ENCODE data around the gene SOHLH1.

SOHLH1 gene

GRCh38 chr9:135657416-135657815, 41.9 kb downstream of the SOHLH1 start:
- no peak for TF ChIP-seq GATA2 (IDR thresholded peaks at IDR 0.05; ENCODE audit: low read depth, low read length)
- TF ChIP-seq GATA3 (IDR thresholded peaks at IDR 0.05; ENCODE audit: low read depth, low read length), result no peak

GRCh38 chr9:135655317-135655716, 44.0 kb downstream of the SOHLH1 start:
- no peak for TF ChIP-seq GATA2 (IDR thresholded peaks at IDR 0.05; ENCODE audit: low read depth, low read length)
- TF ChIP-seq GATA3 (IDR thresholded peaks at IDR 0.05; ENCODE audit: low read depth, low read length), result no peak

GRCh38 chr9:135650408-135650807, 48.9 kb downstream of the SOHLH1 start:
- no peak for TF ChIP-seq GATA2 (IDR thresholded peaks at IDR 0.05; ENCODE audit: low read depth, low read length)
- TF ChIP-seq GATA3 (IDR thresholded peaks at IDR 0.05; ENCODE audit: low read depth, low read length), result no peak

GRCh38 chr9:135649508-135649907, 49.8 kb downstream of the SOHLH1 start:
- TF ChIP-seq GATA3 (IDR thresholded peaks at IDR 0.05; ENCODE audit: low read depth, low read length) (no peak), GATA2 (IDR thresholded peaks at IDR 0.05; ENCODE audit: low read depth, low read length) (no peak)

GRCh38 chr9:135648494-135649410, 50.5 kb downstream of the SOHLH1 start:
- TF ChIP-seq GATA2 (IDR thresholded peaks at IDR 0.05; ENCODE audit: low read depth, low read length), result no peak

GRCh38 chr9:135647884-135648283, 51.4 kb downstream of the SOHLH1 start:
- TF ChIP-seq GATA2 (IDR thresholded peaks at IDR 0.05; ENCODE audit: low read depth, low read length), result no peak
- TF ChIP-seq GATA3 (IDR thresholded peaks at IDR 0.05; ENCODE audit: low read depth, low read length), result no peak

GRCh38 chr9:135644631-135645218, 54.6 kb downstream of the SOHLH1 start:
- TF ChIP-seq GATA2 (IDR thresholded peaks at IDR 0.05; ENCODE audit: low read depth, low read length) (no peak), GATA3 (IDR thresholded peaks at IDR 0.05; ENCODE audit: low read depth, low read length) (no peak)

All from SH-SY5Y (cell line).